Heart right ventricle (tissue), 16 donors: ENCODE data around the gene FAM227A. TPM values are rescaled to one million over a fixed set of nuclear protein-coding genes. Genes with fewer than 3 reads are reported as not detected.

Source experiments
- ATAC-seq, 8 donors: fragments of 200-7000 bp; cut with Tn5 transposase; one replicate each; pipeline ENCODE4 v1.9.1; 2020; ENCODE audit warnings: mild to moderate bottlenecking in 8 of 8, moderate library complexity in 8 of 8, moderate number of reproducible peaks in 1 of 8
- DNase-seq, 2 donors: peaks; one replicate each; pipeline ENCODE4 v3.0.0-alpha.2; 2020
- H3K27ac ChIP-seq, 10 donors: fragments of 200-600 bp; sonication (generic) in 2 of 10; one replicate each; pipeline versions ENCODE4 v1.5.0 to v1.8.0; 2020 to 2022; ENCODE audit warnings: mild to moderate bottlenecking in 3 of 10
- H3K27me3 ChIP-seq, 7 donors: fragments of 200-600 bp; one replicate each; pipeline ENCODE4 v1.8.0; 2021 to 2022; ENCODE audit warnings: mild to moderate bottlenecking in 2 of 7
- H3K36me3 ChIP-seq, 9 donors: fragments of 200-600 bp; sonication (generic) in 1 of 9; one replicate each; pipeline versions ENCODE4 v1.5.0 to v1.8.0; 2020 to 2022; ENCODE audit warnings: mild to moderate bottlenecking in 2 of 9
- H3K4me1 ChIP-seq, 9 donors: fragments of 200-600 bp; sonication (generic) in 1 of 9; one replicate each; pipeline versions ENCODE4 v1.5.0 to v1.8.0; 2020 to 2022; ENCODE audit warnings: mild to moderate bottlenecking in 4 of 9
- H3K4me3 ChIP-seq, 10 donors: fragments of 200-600 bp; sonication (generic) in 2 of 10; one replicate each; pipeline versions ENCODE4 v1.5.0 to v1.8.0; 2020 to 2022; ENCODE audit warnings: mild to moderate bottlenecking in 7 of 10, moderate library complexity in 2 of 10
- H3K9me3 ChIP-seq, 11 donors: fragments of 200-600 bp in 10 of 11; sonication (generic) in 2 of 11; one replicate each; pipeline versions ENCODE4 v1.5.0 to v1.8.0; 2013 to 2022; ENCODE audit warnings: mild to moderate bottlenecking in 2 of 11, control low read depth in 1 of 11, moderate library complexity in 1 of 11
- CTCF ChIP-seq, 9 donors: fragments of 200-600 bp; sonication (generic) in 2 of 9; IDR thresholded peaks; one replicate each; pipeline versions ENCODE4 v1.5.0 to v1.8.0; 2021 to 2022; ENCODE audit warnings: antibody characterized with exemption in 9 of 9, mild to moderate bottlenecking in 5 of 9, moderate library complexity in 1 of 9
- WGBS, 2 donors: extraction: QIAGEN DNeasy Blood & Tissue Kit; methylation state at CpG; one replicate each; pipeline ENCODE4 v1.1.7; 2013; ENCODE audit warnings: inconsistent platforms in 1 of 2; 5-methylcytosine and 5-hydroxymethylcytosine counted together
- intact Hi-C, 10 donors: fragments of 100-400 bp; cut with DNase I; formaldehyde crosslinking; loops; one replicate each; pipeline versions ENCODE4 v1.11.1 to v1.14.2; 2022
- polyA plus RNA-seq, 2 donors: library from polyadenylated mRNA; stranded (reverse); fragments of 200-250 nt; gene quantifications; one replicate each; pipeline ENCODE4 v1.2.3, GENCODE V29; 2013
- total RNA-seq, 10 donors: library from RNA; stranded (reverse); fragmentation: NEBNext Ultra II Directional in 3 of 10; extraction: Animal tissue kit (Norgen Biotek cat#: 25700) in 3 of 10; gene quantifications; one replicate each; pipeline versions ENCODE4 v1.2.1 to v1.2.4, GENCODE V29; 2021 to 2023
- donor health status: Arrhythmogenic right ventricular cardiomyopathy.
- donor health status: ischemic (EF 13 %, LVEDD 7.1; RV severe dilation, severe dysfunction).
- donor health status: healthy with polysubstance abuse.
- donor health status: DM: no; HTN: yes; CAD: no.
- donor health status: DM: no; HTN: no; CAD: no.
- donor health status: ischemic (EF 25% LVEDD 6.9; RV normal size, moderate dysfunction).
- donor health status: ischemic (EF 25% LVEDD 5.7; RV mildly dilated, moderate dysfunction).
- donor health status: healthy.
- donor health status: DM: yes; HTN: yes; CAD: no.
- donor health status: Ischemic cardiomyopathy.
- donor health status: ischemic (EF 35%, LVEDD 5.7; RV mildly dilated, moderate dysfunction).
- donor health status: nonischemic (EF 11% LVEDD 7.7; RV severe dilation, severe dysfunction).
- donor health status: DM: yes; HTN: yes; CAD: no.
- donor health status: PGD.
- donor health status: ischemic (EF 29% LVEDD 5.4; RV normal size, mild dysfunction).
- donor health status: nonischemic (EF 23%, LVEDD 6.1; RV moderate dilation, normal function).

FAM227A gene
- total and polyA plus RNA-seq, 12 donors: 0.11 to 0.97 (median 0.46) TPM

GRCh38 chr22:38700789-38701628, 44.8 kb upstream of the FAM227A start, which contains the start of gene JOSD1:
JOSD1 (minus strand) TSS chr22:38700943; CDS start chr22:38699987, 956 bp downstream.
- peak in 2 of 9 donors; percentile 21 to 33 for TF ChIP-seq CTCF (IDR thresholded peaks at IDR 0.05)
- no peaks in the 10 kb centered on the region for H3K9me3 ChIP-seq
- H3K4me3 ChIP-seq: peak within 1 kb of the TSS; percentile 53 to 96 (median 78)
- peak; percentile 95 to 97 for DNase-seq
- no peaks in the 10 kb centered on the region for H3K27me3 ChIP-seq
- peaks cover 0 to 4% (median 0%) of the 10 kb centered on the region in 9 donors for H3K36me3 ChIP-seq
- intact Hi-C loops: loop anchor here in 1 of 10 donors (10.0 kb wide), 2 partner anchors 54 to 196 kb away; partner anchors contain the start of genes DDX17 and SUN2
- WGBS, 2 donors: 1% methylated on average over 62 to 94 of the region's 94 CpGs
- ATAC-seq: peak; percentile 41 to 71 (median 62)
- peak within 1 kb of the TSS; percentile 94 to 99 (median 98) for H3K27ac ChIP-seq
- peaks cover 33 to 59% (median 54%) of the 10 kb centered on the region in 9 donors for H3K4me1 ChIP-seq

GRCh38 chr22:38700270-38700788, 44.1 kb upstream of the FAM227A start:
- intact Hi-C loops: loop anchor here in 1 of 10 donors (10.0 kb wide), 2 partner anchors 54 to 196 kb away; partner anchors contain the start of genes DDX17 and SUN2
- no peak for TF ChIP-seq CTCF (IDR thresholded peaks at IDR 0.05)
- H3K4me1 ChIP-seq: peaks cover 33 to 66% (median 57%) of the 10 kb centered on the region in 9 donors

GRCh38 chr22:38699784-38700183, 43.6 kb upstream of the FAM227A start:
- TF ChIP-seq CTCF (IDR thresholded peaks at IDR 0.05): no peak
- intact Hi-C loops: loop anchor here in 1 of 10 donors (10.0 kb wide), 2 partner anchors 55 to 195 kb away; partner anchors contain the start of genes DDX17 and SUN2
- H3K36me3 ChIP-seq: peaks cover 0 to 9% (median 0%) of the 10 kb centered on the region in 9 donors
- H3K27me3 ChIP-seq: no peaks in the 10 kb centered on the region
- ATAC-seq (no peak), DNase-seq (no peak)
- no peaks in the 10 kb centered on the region for H3K9me3 ChIP-seq
- H3K4me3 ChIP-seq: peak overlapping the region; percentile 53 to 96 (median 78)
- 13% methylated on average over 6 of the region's 6 CpGs for WGBS, 2 donors
- H3K27ac ChIP-seq: peak overlapping the region; percentile 94 to 99 (median 98)
- H3K4me1 ChIP-seq: peaks cover 31 to 68% (median 53%) of the 10 kb centered on the region in 9 donors

More at GRCh38 chr22:38700270-38700788, 44.1 kb upstream of the FAM227A start:
- WGBS, 2 donors: 0% methylated on average over 34 to 57 of the region's 57 CpGs
- ATAC-seq: peak; percentile 5 to 46 (median 34)
- DNase-seq: peak; percentile 72 to 78
- Histone ChIP-seq H3K36me3 (peaks cover 0 to 4% (median 0%) of the 10 kb centered on the region in 9 donors), H3K9me3 (no peaks in the 10 kb centered on the region), H3K27ac (peak overlapping the region; percentile 94 to 99 (median 98)), H3K4me3 (peak overlapping the region; percentile 53 to 96 (median 78)), H3K27me3 (no peaks in the 10 kb centered on the region)

GRCh38 chr22:38699143-38699542, 43.0 kb upstream of the FAM227A start:
- H3K27ac ChIP-seq: peak overlapping the region in 9 of 10 donors; percentile 94 to 99 (median 98)

More at GRCh38 chr22:38699143-38699542, 43.0 kb upstream of the FAM227A start:
- no peak for TF ChIP-seq CTCF (IDR thresholded peaks at IDR 0.05)
- ATAC-seq (no peak), DNase-seq (no peak)
- peaks cover 28 to 65% (median 50%) of the 10 kb centered on the region in 9 donors for H3K4me1 ChIP-seq
- peaks cover 0 to 16% (median 0%) of the 10 kb centered on the region in 9 donors for H3K36me3 ChIP-seq
- no peaks in the 10 kb centered on the region for H3K27me3 ChIP-seq
- H3K9me3 ChIP-seq: no peaks in the 10 kb centered on the region
- intact Hi-C loops: no loop called here
- WGBS, 2 donors: 37 to 44% methylated on average over 5 of the region's 5 CpGs
- H3K4me3 ChIP-seq: peak overlapping the region; percentile 53 to 96 (median 78)
